Measurements from ENCODE around the gene SNRPB2.

DNA sequence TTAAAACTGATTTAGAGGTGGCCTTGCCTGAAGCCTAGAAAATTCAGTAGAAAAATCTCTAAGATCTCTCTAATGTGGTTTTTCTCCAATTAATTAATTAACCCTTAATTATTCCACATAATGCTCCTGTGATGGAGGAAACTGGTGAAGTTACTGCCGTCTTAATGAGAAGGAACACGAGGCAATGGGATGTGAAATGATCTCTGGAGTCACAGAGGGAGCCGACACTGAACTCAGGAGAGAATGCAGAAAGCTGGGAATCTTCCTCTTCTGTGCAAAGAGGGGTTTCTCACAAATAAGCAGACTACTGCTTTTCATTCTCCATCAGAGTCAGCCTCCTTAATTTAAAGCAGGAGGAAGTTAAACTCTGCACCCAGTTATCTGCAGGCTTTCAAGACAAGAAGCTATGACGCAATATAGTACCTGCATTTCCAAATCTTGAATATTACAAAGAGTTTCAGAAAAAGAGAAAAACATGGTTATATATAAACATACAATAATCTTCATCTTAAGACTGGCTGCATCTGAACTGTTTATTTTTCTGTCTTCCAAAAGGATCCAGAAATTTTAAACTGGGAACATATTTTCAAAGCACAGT lies 18.1 kb upstream of the SNRPB2 start:
- TF ChIP-seq, protein P1, sequence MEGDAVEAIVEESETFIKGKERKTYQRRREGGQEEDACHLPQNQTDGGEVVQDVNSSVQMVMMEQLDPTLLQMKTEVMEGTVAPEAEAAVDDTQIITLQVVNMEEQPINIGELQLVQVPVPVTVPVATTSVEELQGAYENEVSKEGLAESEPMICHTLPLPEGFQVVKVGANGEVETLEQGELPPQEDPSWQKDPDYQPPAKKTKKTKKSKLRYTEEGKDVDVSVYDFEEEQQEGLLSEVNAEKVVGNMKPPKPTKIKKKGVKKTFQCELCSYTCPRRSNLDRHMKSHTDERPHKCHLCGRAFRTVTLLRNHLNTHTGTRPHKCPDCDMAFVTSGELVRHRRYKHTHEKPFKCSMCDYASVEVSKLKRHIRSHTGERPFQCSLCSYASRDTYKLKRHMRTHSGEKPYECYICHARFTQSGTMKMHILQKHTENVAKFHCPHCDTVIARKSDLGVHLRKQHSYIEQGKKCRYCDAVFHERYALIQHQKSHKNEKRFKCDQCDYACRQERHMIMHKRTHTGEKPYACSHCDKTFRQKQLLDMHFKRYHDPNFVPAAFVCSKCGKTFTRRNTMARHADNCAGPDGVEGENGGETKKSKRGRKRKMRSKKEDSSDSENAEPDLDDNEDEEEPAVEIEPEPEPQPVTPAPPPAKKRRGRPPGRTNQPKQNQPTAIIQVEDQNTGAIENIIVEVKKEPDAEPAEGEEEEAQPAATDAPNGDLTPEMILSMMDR (IDR thresholded peaks at IDR 0.05): no peak
- TF ChIP-seq POLR2A (IDR thresholded peaks at IDR 0.05): no peak
